Astrocyte (in vitro differentiated cells and primary cell): ENCODE measurements around the gene TERB1.

Experiments
- EZH2 ChIP-seq: IDR thresholded peaks from 2 replicates; pipeline ENCODE4 v1.6.1; 2012; ENCODE audit warnings: mild to moderate bottlenecking, low read length, inconsistent platforms; ENCODE audit not compliant: insufficient read depth
- TF ChIP-seq, protein P1 (sequence below): IDR thresholded peaks from 2 replicates; pipeline ENCODE4 v1.5.1; 2011; ENCODE audit warnings: low read depth, mild to moderate bottlenecking, inconsistent platforms, low read length, moderate library complexity; ENCODE audit not compliant: insufficient read depth

DNA sequence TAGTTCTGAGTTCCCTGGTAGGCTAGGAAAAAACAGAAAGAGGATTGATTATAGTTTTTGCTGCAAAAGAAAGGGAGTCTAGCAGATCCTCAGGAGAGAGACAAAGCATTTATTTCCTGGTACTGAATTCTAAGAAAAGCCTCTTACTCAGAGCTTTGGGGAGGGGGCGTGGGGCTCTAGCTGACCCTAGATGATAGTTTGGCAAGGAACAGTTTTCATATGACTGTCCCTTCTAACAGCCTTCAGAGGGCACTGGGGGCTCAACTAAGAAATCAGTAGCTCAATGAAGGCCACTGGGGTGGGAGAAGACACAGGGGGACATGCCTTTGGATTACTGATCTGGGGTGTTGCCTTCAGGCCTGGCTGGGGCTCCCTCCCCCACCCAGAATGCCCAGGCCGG lies 46.8 kb upstream of the TERB1 start:
- no peak for TF ChIP-seq EZH2
- TF ChIP-seq, protein P1, sequence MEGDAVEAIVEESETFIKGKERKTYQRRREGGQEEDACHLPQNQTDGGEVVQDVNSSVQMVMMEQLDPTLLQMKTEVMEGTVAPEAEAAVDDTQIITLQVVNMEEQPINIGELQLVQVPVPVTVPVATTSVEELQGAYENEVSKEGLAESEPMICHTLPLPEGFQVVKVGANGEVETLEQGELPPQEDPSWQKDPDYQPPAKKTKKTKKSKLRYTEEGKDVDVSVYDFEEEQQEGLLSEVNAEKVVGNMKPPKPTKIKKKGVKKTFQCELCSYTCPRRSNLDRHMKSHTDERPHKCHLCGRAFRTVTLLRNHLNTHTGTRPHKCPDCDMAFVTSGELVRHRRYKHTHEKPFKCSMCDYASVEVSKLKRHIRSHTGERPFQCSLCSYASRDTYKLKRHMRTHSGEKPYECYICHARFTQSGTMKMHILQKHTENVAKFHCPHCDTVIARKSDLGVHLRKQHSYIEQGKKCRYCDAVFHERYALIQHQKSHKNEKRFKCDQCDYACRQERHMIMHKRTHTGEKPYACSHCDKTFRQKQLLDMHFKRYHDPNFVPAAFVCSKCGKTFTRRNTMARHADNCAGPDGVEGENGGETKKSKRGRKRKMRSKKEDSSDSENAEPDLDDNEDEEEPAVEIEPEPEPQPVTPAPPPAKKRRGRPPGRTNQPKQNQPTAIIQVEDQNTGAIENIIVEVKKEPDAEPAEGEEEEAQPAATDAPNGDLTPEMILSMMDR, result no peak
